GM23338 (cell line): ENCODE results near the gene PCDH10. TPM values are rescaled to one million over a fixed set of nuclear protein-coding genes. Genes with fewer than 3 reads are reported as not detected.

Experiments
- ATAC-seq: fragments of 200-7000 bp; cut with Tn5 transposase; 3 replicates; pipeline ENCODE4 v1.9.1; 2020
- DNase-seq: peaks from one replicate; pipeline ENCODE4 v3.0.0-alpha.2; 2015; ENCODE audit warnings: low spot score
- H2AFZ ChIP-seq: fragments of 200-600 bp; sonication (generic); 2 replicates; pipeline ENCODE4 v1.8.0; 2016; ENCODE audit warnings: antibody characterized with exemption, mild to moderate bottlenecking, moderate library complexity
- H3F3A ChIP-seq: fragments of 200-600 bp; sonication (generic); replicated peaks from 2 replicates; pipeline ENCODE4 v1.8.0; 2017; ENCODE audit warnings: antibody characterized with exemption, mixed run types, low read depth
- H3K27ac ChIP-seq: fragments of 200-600 bp; sonication (generic); 2 replicates; pipeline ENCODE4 v1.6.1; 2016; ENCODE audit warnings: low read depth
- H3K27me3 ChIP-seq: fragments of 200-600 bp; sonication (generic); 2 replicates; pipeline ENCODE4 v1.8.0; 2016; ENCODE audit warnings: mild to moderate bottlenecking, mixed run types, moderate library complexity; ENCODE audit not compliant: insufficient read depth
- H3K36me3 ChIP-seq: fragments of 200-600 bp; sonication (generic); 2 replicates; pipeline ENCODE4 v1.8.0; 2016; ENCODE audit warnings: mild to moderate bottlenecking; ENCODE audit not compliant: insufficient read depth
- H3K4me1 ChIP-seq: fragments of 200-600 bp; sonication (generic); 2 replicates; pipeline ENCODE4 v1.8.0; 2016; ENCODE audit warnings: mild to moderate bottlenecking, moderate library complexity; ENCODE audit not compliant: insufficient read depth
- H3K4me2 ChIP-seq: fragments of 200-600 bp; sonication (generic); 2 replicates; pipeline ENCODE4 v1.7.1; 2017; ENCODE audit warnings: mixed run types
- H3K4me3 ChIP-seq: fragments of 200-600 bp; sonication (generic); 2 replicates; pipeline ENCODE4 v1.6.1; 2016; ENCODE audit warnings: mixed run types
- H3K79me2 ChIP-seq: fragments of 200-600 bp; sonication (generic); replicated peaks from 2 replicates; pipeline ENCODE4 v1.8.0; 2017; ENCODE audit warnings: mild to moderate bottlenecking; ENCODE audit not compliant: insufficient read depth
- H3K9me2 ChIP-seq: fragments of 200-600 bp; sonication (generic); 2 replicates; pipeline ENCODE4 v1.8.0; 2017; ENCODE audit not compliant: insufficient read depth
- H4K20me1 ChIP-seq: fragments of 200-600 bp; sonication (generic); replicated peaks from 2 replicates; pipeline ENCODE4 v1.8.0; 2017; ENCODE audit warnings: mild to moderate bottlenecking; ENCODE audit not compliant: insufficient read depth
- H3K27ac Mint-ChIP-seq: 2 replicates; pipeline ENCODE4 v1.8.0; 2020; ENCODE audit warnings: inconsistent platforms, mild to moderate bottlenecking, moderate library complexity, mixed read lengths
- H3K27me3 Mint-ChIP-seq: 3 replicates; pipeline ENCODE4 v1.8.0; 2022; ENCODE audit warnings: low read depth, mild to moderate bottlenecking, moderate library complexity, mixed read lengths, inconsistent platforms; ENCODE audit not compliant: insufficient read depth, poor library complexity
- H3K36me3 Mint-ChIP-seq: 3 replicates; pipeline ENCODE4 v1.8.0; 2021; ENCODE audit warnings: low read depth, mild to moderate bottlenecking, inconsistent platforms, moderate library complexity, mixed read lengths
- H3K4me1 Mint-ChIP-seq: 3 replicates; pipeline ENCODE4 v1.8.0; 2020; ENCODE audit warnings: mild to moderate bottlenecking, inconsistent platforms, mixed read lengths
- H3K4me3 Mint-ChIP-seq: 3 replicates; pipeline ENCODE4 v1.8.0; 2021; ENCODE audit warnings: moderate library complexity, mild to moderate bottlenecking, inconsistent platforms, mixed read lengths
- H3K9me3 Mint-ChIP-seq: 3 replicates; pipeline ENCODE4 v1.8.0; 2020; ENCODE audit warnings: moderate library complexity, mild to moderate bottlenecking, inconsistent platforms, mixed read lengths
- CREB1 ChIP-seq: fragments of 250-450 bp; sonication (Bioruptor Pico); IDR thresholded peaks from 2 replicates; pipeline ENCODE4 v1.5.0; 2020; ENCODE audit warnings: low read depth, mild to moderate bottlenecking, moderate library complexity
- EZH2 ChIP-seq: fragments of 200-600 bp; sonication (generic); IDR thresholded peaks from one replicate; pipeline ENCODE4 v1.8.0; 2017; ENCODE audit warnings: antibody characterized with exemption, mild to moderate bottlenecking, low read depth; ENCODE audit not compliant: unreplicated experiment
- POLR2AphosphoS5 ChIP-seq: IDR thresholded peaks from 2 replicates; pipeline ENCODE4 v1.6.1; 2016; ENCODE audit warnings: antibody characterized with exemption, low read depth
- STAT1 ChIP-seq: IDR thresholded peaks from one replicate; pipeline ENCODE4 v1.6.1; 2016; ENCODE audit warnings: antibody characterized with exemption; ENCODE audit not compliant: unreplicated experiment
- polyA plus RNA-seq: library from polyadenylated mRNA; unstranded; fragments of >200 nt; fragmentation: Nextera tagmentation; extraction: Ambion mirVana; gene quantifications from 2 replicates; pipeline ENCODE4 v1.2.1, GENCODE V29; 2016
- total RNA-seq: library from RNA; depleted of rRNA; stranded (reverse); fragments of >200 nt; shearing (Covaris generic); gene quantifications from 2 replicates; pipeline ENCODE4 v1.2.3, GENCODE V29; 2014
- TF ChIP-seq, protein P1 (sequence below): fragments of 250-450 bp; sonication (Bioruptor Pico); IDR thresholded peaks from 2 replicates; pipeline ENCODE4 v1.5.0; 2020; ENCODE audit warnings: mild to moderate bottlenecking, moderate library complexity
- TF ChIP-seq, protein P2 (sequence below), 2 experiments: fragments of 200-600 bp in 1 of 2; sonication (generic) in 1 of 2; conservative IDR thresholded peaks; 2 replicates each; pipeline versions ENCODE4 v1.5.1 to v1.6.1; 2016 to 2017; ENCODE audit warnings: antibody characterized with exemption in 2 of 2, low read depth in 2 of 2, mild to moderate bottlenecking in 2 of 2, moderate library complexity in 1 of 2

The PCDH10 gene
- total and polyA plus RNA-seq, 2 experiments from 2014 or later: 1.2 to 4.0 TPM

DNA sequence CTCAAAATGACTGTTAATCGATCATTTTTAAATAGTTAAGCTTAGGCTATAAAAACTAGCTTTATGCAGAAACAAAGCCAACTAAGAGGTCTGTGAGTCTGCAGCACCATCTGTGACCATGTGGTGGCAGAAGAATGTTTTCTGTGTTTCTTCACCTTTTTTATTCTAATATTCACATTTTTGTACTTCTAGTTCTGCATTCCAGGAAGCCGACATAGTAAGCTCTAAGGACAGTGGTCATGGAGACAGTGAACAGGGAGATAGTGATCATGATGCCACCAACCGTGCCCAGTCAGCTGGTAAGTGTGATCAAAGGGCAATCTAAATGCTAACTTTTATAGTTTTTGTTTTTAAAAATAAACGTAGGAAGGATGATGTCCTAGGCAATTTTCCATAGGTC, 5.6 kb downstream of the PCDH10 start:
- H3F3A ChIP-seq: no peaks in the 10 kb centered on the region
- H3K9me2 ChIP-seq: no peaks in the 10 kb centered on the region
- Mint-ChIP-seq H3K9me3 (no peaks in the 10 kb centered on the region; the same call in 2 of the 3 replicates), H3K27ac (no peak overlapping the region), H3K4me3 (no peak overlapping the region), H3K4me1 (peaks cover 30% of the 10 kb centered on the region), H3K36me3 (no peaks in the 10 kb centered on the region; the same call in 2 of the 3 replicates), H3K27me3 (peaks cover 41% of the 10 kb centered on the region)
- no peak for ATAC-seq
- no peak overlapping the region for H3K27ac ChIP-seq
- no peak overlapping the region for H3K4me2 ChIP-seq
- DNase-seq: peak; percentile 43
- no peaks in the 10 kb centered on the region for H3K79me2 ChIP-seq
- no peaks in the 10 kb centered on the region for H3K36me3 ChIP-seq
- no peak overlapping the region for H3K4me3 ChIP-seq
- H2AFZ ChIP-seq: no peak overlapping the region
- peaks cover 27% of the 10 kb centered on the region for H3K4me1 ChIP-seq
- peaks cover 47% of the 10 kb centered on the region for H3K27me3 ChIP-seq
- no peak for TF ChIP-seq STAT1
- no peak for TF ChIP-seq EZH2
- TF ChIP-seq, protein P1, sequence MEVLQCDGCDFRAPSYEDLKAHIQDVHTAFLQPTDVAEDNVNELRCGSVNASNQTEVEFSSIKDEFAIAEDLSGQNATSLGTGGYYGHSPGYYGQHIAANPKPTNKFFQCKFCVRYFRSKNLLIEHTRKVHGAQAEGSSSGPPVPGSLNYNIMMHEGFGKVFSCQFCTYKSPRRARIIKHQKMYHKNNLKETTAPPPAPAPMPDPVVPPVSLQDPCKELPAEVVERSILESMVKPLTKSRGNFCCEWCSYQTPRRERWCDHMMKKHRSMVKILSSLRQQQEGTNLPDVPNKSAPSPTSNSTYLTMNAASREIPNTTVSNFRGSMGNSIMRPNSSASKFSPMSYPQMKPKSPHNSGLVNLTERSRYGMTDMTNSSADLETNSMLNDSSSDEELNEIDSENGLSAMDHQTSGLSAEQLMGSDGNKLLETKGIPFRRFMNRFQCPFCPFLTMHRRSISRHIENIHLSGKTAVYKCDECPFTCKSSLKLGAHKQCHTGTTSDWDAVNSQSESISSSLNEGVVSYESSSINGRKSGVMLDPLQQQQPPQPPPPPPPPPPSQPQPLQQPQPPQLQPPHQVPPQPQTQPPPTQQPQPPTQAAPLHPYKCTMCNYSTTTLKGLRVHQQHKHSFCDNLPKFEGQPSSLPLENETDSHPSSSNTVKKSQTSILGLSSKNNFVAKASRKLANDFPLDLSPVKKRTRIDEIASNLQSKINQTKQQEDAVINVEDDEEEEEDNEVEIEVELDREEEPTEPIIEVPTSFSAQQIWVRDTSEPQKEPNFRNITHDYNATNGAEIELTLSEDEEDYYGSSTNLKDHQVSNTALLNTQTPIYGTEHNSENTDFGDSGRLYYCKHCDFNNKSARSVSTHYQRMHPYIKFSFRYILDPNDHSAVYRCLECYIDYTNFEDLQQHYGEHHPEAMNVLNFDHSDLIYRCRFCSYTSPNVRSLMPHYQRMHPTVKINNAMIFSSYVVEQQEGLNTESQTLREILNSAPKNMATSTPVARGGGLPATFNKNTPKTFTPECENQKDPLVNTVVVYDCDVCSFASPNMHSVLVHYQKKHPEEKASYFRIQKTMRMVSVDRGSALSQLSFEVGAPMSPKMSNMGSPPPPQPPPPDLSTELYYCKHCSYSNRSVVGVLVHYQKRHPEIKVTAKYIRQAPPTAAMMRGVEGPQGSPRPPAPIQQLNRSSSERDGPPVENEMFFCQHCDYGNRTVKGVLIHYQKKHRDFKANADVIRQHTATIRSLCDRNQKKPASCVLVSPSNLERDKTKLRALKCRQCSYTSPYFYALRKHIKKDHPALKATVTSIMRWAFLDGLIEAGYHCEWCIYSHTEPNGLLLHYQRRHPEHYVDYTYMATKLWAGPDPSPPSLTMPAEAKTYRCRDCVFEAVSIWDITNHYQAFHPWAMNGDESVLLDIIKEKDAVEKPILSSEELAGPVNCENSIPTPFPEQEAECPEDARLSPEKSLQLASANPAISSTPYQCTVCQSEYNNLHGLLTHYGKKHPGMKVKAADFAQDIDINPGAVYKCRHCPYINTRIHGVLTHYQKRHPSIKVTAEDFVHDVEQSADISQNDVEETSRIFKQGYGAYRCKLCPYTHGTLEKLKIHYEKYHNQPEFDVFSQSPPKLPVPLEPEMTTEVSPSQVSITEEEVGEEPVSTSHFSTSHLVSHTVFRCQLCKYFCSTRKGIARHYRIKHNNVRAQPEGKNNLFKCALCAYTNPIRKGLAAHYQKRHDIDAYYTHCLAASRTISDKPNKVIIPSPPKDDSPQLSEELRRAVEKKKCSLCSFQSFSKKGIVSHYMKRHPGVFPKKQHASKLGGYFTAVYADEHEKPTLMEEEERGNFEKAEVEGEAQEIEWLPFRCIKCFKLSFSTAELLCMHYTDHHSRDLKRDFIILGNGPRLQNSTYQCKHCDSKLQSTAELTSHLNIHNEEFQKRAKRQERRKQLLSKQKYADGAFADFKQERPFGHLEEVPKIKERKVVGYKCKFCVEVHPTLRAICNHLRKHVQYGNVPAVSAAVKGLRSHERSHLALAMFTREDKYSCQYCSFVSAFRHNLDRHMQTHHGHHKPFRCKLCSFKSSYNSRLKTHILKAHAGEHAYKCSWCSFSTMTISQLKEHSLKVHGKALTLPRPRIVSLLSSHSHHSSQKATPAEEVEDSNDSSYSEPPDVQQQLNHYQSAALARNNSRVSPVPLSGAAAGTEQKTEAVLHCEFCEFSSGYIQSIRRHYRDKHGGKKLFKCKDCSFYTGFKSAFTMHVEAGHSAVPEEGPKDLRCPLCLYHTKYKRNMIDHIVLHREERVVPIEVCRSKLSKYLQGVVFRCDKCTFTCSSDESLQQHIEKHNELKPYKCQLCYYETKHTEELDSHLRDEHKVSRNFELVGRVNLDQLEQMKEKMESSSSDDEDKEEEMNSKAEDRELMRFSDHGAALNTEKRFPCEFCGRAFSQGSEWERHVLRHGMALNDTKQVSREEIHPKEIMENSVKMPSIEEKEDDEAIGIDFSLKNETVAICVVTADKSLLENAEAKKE (CRISPR knock-in tag): no peak
- TF ChIP-seq POLR2AphosphoS5: no peak
- TF ChIP-seq CREB1 (CRISPR knock-in tag): no peak
- TF ChIP-seq, protein P2, sequence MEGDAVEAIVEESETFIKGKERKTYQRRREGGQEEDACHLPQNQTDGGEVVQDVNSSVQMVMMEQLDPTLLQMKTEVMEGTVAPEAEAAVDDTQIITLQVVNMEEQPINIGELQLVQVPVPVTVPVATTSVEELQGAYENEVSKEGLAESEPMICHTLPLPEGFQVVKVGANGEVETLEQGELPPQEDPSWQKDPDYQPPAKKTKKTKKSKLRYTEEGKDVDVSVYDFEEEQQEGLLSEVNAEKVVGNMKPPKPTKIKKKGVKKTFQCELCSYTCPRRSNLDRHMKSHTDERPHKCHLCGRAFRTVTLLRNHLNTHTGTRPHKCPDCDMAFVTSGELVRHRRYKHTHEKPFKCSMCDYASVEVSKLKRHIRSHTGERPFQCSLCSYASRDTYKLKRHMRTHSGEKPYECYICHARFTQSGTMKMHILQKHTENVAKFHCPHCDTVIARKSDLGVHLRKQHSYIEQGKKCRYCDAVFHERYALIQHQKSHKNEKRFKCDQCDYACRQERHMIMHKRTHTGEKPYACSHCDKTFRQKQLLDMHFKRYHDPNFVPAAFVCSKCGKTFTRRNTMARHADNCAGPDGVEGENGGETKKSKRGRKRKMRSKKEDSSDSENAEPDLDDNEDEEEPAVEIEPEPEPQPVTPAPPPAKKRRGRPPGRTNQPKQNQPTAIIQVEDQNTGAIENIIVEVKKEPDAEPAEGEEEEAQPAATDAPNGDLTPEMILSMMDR (conservative IDR thresholded peaks at IDR 0.05; ENCODE audit: low read depth in 2 of 2): peak; percentile 77 to 84
- H4K20me1 ChIP-seq: 0 out of 2 replicates have a peak, but pooled peaks cover under 1% of the 10 kb centered on the region
